HG03457 (cell line): ENCODE measurements around the gene PTX3.

Source experiments
- ATAC-seq: cut with Tn5 transposase; IDR thresholded peaks from one replicate; pipeline ENCODE4 v1.9.1; 2021; ENCODE audit warnings: moderate number of reproducible peaks; ENCODE audit not compliant: unreplicated experiment

Gene PTX3

GRCh38 chr3:157471064-157471463 lies 34.4 kb downstream of the PTX3 start:
- ATAC-seq: no peak

GRCh38 chr3:157472648-157473047 lies 36.0 kb downstream of the PTX3 start:
- ATAC-seq: no peak

GRCh38 chr3:157475921-157476414 lies 39.3 kb downstream of the PTX3 start:
- no peak for ATAC-seq

- ATAC-seq: no peak
Observed at GRCh38 chr3:157477441-157477840, 40.8 kb downstream of the PTX3 start.

- no peak for ATAC-seq
Observed at GRCh38 chr3:157479464-157480243, 43.0 kb downstream of the PTX3 start.

- ATAC-seq: no peak
Observed at GRCh38 chr3:157487339-157487738, 50.7 kb downstream of the PTX3 start.

GRCh38 chr3:157488144-157488543 lies 51.5 kb downstream of the PTX3 start:
- ATAC-seq: no peak

- ATAC-seq: no peak
Observed at GRCh38 chr3:157491136-157491535, 54.5 kb downstream of the PTX3 start.
